Measurements from ENCODE around the gene TAF11.

DNA sequence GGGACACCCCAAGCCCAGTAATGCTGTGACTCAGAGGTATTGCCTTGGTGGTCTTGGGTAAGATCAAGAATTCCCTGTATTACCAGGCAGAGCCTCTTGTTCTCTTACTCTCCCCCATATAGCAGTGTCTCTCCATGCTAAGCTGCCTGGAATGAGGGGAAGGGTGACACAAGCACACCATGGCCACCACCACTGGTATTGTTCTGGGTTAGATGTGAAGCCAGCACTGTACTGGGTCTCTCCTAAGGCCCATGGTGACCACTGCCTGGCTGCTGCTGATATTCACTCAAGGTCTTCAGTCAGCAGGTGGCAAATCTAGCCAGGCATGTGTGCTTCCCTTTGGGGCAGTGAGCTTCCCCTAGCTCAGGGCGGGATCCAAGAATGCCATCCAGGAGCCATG is 36.5 kb downstream of the TAF11 start:
- TF ChIP-seq CTCF (IDR thresholded peaks at IDR 0.05) (no peak), POLR2A (IDR thresholded peaks at IDR 0.05) (no peak)
